ENCODE data around the gene FSD2.

GRCh38 chr15:82846621-82847020, 40.8 kb upstream of the FSD2 start:
- TF ChIP-seq CTCF (IDR thresholded peaks at IDR 0.05; ENCODE audit: low read depth, low read length, poor library complexity, severe bottlenecking) (no peak), EZH2phosphoT487 (IDR thresholded peaks at IDR 0.05; ENCODE audit: borderline replicate concordance, low read length) (no peak)

Data from DOHH2 (cell line).